ENCODE data around the gene SUGP1. TPM values are rescaled to one million over a fixed set of nuclear protein-coding genes. Genes with fewer than 3 reads are reported as not detected.

The SUGP1 gene
- total RNA-seq, 1 donor = 27.1 TPM

GRCh38 chr19:19270749-19271571, 49.3 kb downstream of the SUGP1 start:
- Histone ChIP-seq H3K27me3 (ENCODE audit: insufficient read depth, low read length) (peaks cover 4% of the 10 kb centered on the region), H3K4me3 (ENCODE audit: insufficient read depth, low read length) (no peak overlapping the region)

GRCh38 chr19:19269952-19270694, 50.2 kb downstream of the SUGP1 start:
- Histone ChIP-seq H2AFZ (ENCODE audit: low read length) (no peak overlapping the region), H3K4me3 (ENCODE audit: insufficient read depth, low read length) (no peak overlapping the region), H3K4me1 (ENCODE audit: insufficient read depth, low read length) (no peaks in the 10 kb centered on the region), H3K27ac (ENCODE audit: low read depth, low read length) (no peak overlapping the region), H3K4me2 (ENCODE audit: insufficient read depth, low read length) (no peak overlapping the region), H3K36me3 (ENCODE audit: insufficient read depth, low read length) (no peaks in the 10 kb centered on the region), H3K79me2 (ENCODE audit: insufficient read depth, low read length) (no peaks in the 10 kb centered on the region), H3K9me3 (ENCODE audit: low read depth, low read length) (no peaks in the 10 kb centered on the region), H4K20me1 (ENCODE audit: insufficient read depth, low read length) (no peaks in the 10 kb centered on the region), H3K27me3 (ENCODE audit: insufficient read depth, low read length) (peaks cover 4% of the 10 kb centered on the region)
- DNase-seq (ENCODE audit: insufficient read length, low spot score, missing footprints) = peak; percentile 78
- TF ChIP-seq CTCF (IDR thresholded peaks at IDR 0.05; ENCODE audit: extremely low read depth, low read depth, low read length) = no peak

More at GRCh38 chr19:19270749-19271571, 49.3 kb downstream of the SUGP1 start:
- H3K27ac ChIP-seq (ENCODE audit: low read depth, low read length) = no peak overlapping the region
- H4K20me1 ChIP-seq (ENCODE audit: insufficient read depth, low read length) = no peaks in the 10 kb centered on the region
- H3K9me3 ChIP-seq (ENCODE audit: low read depth, low read length) = no peaks in the 10 kb centered on the region
- H3K4me1 ChIP-seq (ENCODE audit: insufficient read depth, low read length) = no peaks in the 10 kb centered on the region
- no peak overlapping the region for H2AFZ ChIP-seq (ENCODE audit: low read length)
- peak; percentile 60 for DNase-seq (ENCODE audit: insufficient read length, low spot score, missing footprints)
- no peaks in the 10 kb centered on the region for H3K79me2 ChIP-seq (ENCODE audit: insufficient read depth, low read length)
- H3K36me3 ChIP-seq (ENCODE audit: insufficient read depth, low read length) = no peaks in the 10 kb centered on the region
- no peak overlapping the region for H3K4me2 ChIP-seq (ENCODE audit: insufficient read depth, low read length)
- no peak for TF ChIP-seq CTCF (IDR thresholded peaks at IDR 0.05; ENCODE audit: extremely low read depth, low read depth, low read length)

GRCh38 chr19:19268453-19269385, 51.6 kb downstream of the SUGP1 start:
- no peaks in the 10 kb centered on the region for H3K4me1 ChIP-seq (ENCODE audit: insufficient read depth, low read length)
- peaks cover 4% of the 10 kb centered on the region for H3K27me3 ChIP-seq (ENCODE audit: insufficient read depth, low read length)
- no peak overlapping the region for H3K27ac ChIP-seq (ENCODE audit: low read depth, low read length)
- H3K36me3 ChIP-seq (ENCODE audit: insufficient read depth, low read length) = no peaks in the 10 kb centered on the region
- TF ChIP-seq CTCF (IDR thresholded peaks at IDR 0.05; ENCODE audit: extremely low read depth, low read depth, low read length) = no peak
- no peaks in the 10 kb centered on the region for H3K9me3 ChIP-seq (ENCODE audit: low read depth, low read length)
- H4K20me1 ChIP-seq (ENCODE audit: insufficient read depth, low read length) = no peaks in the 10 kb centered on the region
- H3K4me2 ChIP-seq (ENCODE audit: insufficient read depth, low read length) = no peak overlapping the region
- no peak overlapping the region for H3K4me3 ChIP-seq (ENCODE audit: insufficient read depth, low read length)
- peak; percentile 30 for DNase-seq (ENCODE audit: insufficient read length, low spot score, missing footprints)
- no peaks in the 10 kb centered on the region for H3K79me2 ChIP-seq (ENCODE audit: insufficient read depth, low read length)
- H2AFZ ChIP-seq (ENCODE audit: low read length) = no peak overlapping the region

Measured in osteoblast (primary cell).